ENCODE measurements around the gene FBN2.

DNA sequence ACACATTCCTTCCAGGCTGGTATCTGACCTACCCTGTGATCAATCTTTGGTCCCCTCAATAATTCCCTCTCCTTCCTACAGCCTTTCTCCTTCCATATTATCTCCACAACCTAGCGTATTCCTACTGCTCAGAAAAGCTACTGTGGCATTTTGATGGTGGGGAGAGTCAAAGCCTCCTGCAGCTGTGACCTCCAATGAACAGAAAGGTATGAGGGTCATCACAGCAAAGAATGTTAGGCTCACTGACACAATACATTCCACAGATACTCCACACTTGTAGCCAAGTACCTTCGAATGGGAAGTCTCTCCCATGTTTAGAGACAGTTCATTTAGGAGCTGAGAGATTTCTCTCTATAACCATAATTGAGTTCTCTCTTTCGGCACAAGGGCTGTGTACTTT is 5.9 kb downstream of the FBN2 start:
- TF ChIP-seq, protein P1, sequence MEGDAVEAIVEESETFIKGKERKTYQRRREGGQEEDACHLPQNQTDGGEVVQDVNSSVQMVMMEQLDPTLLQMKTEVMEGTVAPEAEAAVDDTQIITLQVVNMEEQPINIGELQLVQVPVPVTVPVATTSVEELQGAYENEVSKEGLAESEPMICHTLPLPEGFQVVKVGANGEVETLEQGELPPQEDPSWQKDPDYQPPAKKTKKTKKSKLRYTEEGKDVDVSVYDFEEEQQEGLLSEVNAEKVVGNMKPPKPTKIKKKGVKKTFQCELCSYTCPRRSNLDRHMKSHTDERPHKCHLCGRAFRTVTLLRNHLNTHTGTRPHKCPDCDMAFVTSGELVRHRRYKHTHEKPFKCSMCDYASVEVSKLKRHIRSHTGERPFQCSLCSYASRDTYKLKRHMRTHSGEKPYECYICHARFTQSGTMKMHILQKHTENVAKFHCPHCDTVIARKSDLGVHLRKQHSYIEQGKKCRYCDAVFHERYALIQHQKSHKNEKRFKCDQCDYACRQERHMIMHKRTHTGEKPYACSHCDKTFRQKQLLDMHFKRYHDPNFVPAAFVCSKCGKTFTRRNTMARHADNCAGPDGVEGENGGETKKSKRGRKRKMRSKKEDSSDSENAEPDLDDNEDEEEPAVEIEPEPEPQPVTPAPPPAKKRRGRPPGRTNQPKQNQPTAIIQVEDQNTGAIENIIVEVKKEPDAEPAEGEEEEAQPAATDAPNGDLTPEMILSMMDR (IDR thresholded peaks at IDR 0.05; ENCODE audit: low read depth, low read length), result no peak
- TF ChIP-seq, protein P2, sequence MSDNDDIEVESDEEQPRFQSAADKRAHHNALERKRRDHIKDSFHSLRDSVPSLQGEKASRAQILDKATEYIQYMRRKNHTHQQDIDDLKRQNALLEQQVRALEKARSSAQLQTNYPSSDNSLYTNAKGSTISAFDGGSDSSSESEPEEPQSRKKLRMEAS (IDR thresholded peaks at IDR 0.05; ENCODE audit: low read depth, low read length), result no peak
- TF ChIP-seq POLR2A (IDR thresholded peaks at IDR 0.05; ENCODE audit: extremely low read depth, insufficient read length) (no peak), MYC (IDR thresholded peaks at IDR 0.05; ENCODE audit: low read depth, low read length) (no peak)
